ENCODE results near the gene ESR2.
"Not testable (repeated sequence)": the region's sequence is repeated elsewhere in the genome, so short reads cannot be mapped to it uniquely, and the experiment has no call there.

Gene ESR2

DNA sequence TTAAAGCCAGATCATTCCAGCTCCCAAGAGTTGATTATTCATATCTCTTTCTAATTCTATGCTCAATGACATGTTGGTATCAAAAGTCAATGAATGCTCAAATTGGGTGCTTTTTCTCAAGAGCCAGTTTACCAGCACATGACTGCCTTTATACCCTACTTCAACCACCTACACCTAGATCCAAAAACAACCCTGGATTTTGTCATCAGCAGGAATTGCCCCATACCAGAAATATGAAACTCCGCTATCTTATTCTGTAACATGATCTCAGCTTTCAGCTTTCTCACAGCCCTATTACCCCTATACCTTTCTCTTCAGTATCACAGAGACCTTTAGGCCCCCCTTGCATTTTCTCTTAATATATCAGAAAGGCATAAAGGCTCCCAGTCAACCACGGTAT lies 32.3 kb upstream of the ESR2 start:
- no peaks in the 10 kb centered on the region for H3K4me1 Mint-ChIP-seq
- H3K27me3 Mint-ChIP-seq (ENCODE audit: low read depth, poor library complexity) = peaks cover 17% of the 10 kb centered on the region
- H3K27ac Mint-ChIP-seq = no peak overlapping the region
- no peak for DNase-seq
- H3K36me3 Mint-ChIP-seq (ENCODE audit: low read depth) = peaks cover 10% of the 10 kb centered on the region
- TF ChIP-seq CTCF (IDR thresholded peaks at IDR 0.05) = no peak
- no peaks in the 10 kb centered on the region for H3K9me3 Mint-ChIP-seq
- H3K4me3 Mint-ChIP-seq = no peak overlapping the region

DNA sequence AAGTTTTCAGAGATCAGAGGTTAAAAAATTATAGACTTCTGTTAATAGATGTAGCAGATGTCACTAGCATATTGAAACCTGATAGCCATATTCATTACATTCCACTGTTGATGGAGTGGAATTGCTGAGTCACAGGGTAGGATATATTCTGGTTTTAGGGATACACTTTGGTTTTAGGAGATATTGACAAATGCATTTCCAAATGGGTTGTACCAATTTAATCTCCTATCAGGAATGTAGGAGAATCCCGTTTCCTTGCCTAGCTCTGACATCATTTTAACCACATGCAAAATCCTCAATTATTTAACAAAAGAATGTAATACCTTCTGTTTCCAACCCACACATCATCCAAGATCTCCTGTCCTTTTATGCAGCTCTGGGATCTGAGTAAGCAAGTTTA lies 30.7 kb upstream of the ESR2 start:
- Mint-ChIP-seq H3K4me1 (no peaks in the 10 kb centered on the region), H3K36me3 (ENCODE audit: low read depth) (peaks cover 9% of the 10 kb centered on the region), H3K27me3 (ENCODE audit: low read depth, poor library complexity) (peaks cover 19% of the 10 kb centered on the region), H3K27ac (no peak overlapping the region), H3K9me3 (no peaks in the 10 kb centered on the region), H3K4me3 (no peak overlapping the region)
- no peak for DNase-seq
- TF ChIP-seq CTCF (IDR thresholded peaks at IDR 0.05) = no peak

- H3K27ac Mint-ChIP-seq = no peak overlapping the region
- DNase-seq = no peak
- H3K4me3 Mint-ChIP-seq = no peak overlapping the region
- H3K27me3 Mint-ChIP-seq (ENCODE audit: low read depth, poor library complexity) = peaks cover 19% of the 10 kb centered on the region
- no peak for TF ChIP-seq CTCF (IDR thresholded peaks at IDR 0.05)
- H3K9me3 Mint-ChIP-seq = no peaks in the 10 kb centered on the region
- H3K4me1 Mint-ChIP-seq = no peaks in the 10 kb centered on the region
- H3K36me3 Mint-ChIP-seq (ENCODE audit: low read depth) = peaks cover 5% of the 10 kb centered on the region
These were observed 30.3 kb upstream of the ESR2 start for GRCh38 chr14:64324461-64324860.

GRCh38 chr14:64320362-64320761 lies 26.2 kb upstream of the ESR2 start:
- H3K36me3 Mint-ChIP-seq (ENCODE audit: low read depth); H3K9me3 Mint-ChIP-seq; H3K4me3 Mint-ChIP-seq; DNase-seq; H3K27ac Mint-ChIP-seq; H3K4me1 Mint-ChIP-seq: not testable (repeated sequence)
- peaks cover 25% of the 10 kb centered on the region for H3K27me3 Mint-ChIP-seq (ENCODE audit: low read depth, poor library complexity)

- peaks cover 11% of the 10 kb centered on the region for H3K9me3 Mint-ChIP-seq
- not testable (repeated sequence) for H3K4me3 Mint-ChIP-seq; H3K4me1 Mint-ChIP-seq; H3K27ac Mint-ChIP-seq; DNase-seq; H3K36me3 Mint-ChIP-seq (ENCODE audit: low read depth)
- peaks cover 22% of the 10 kb centered on the region for H3K27me3 Mint-ChIP-seq (ENCODE audit: low read depth, poor library complexity)
These were observed 24.5 kb upstream of the ESR2 start for GRCh38 chr14:64318695-64319094.

DNA sequence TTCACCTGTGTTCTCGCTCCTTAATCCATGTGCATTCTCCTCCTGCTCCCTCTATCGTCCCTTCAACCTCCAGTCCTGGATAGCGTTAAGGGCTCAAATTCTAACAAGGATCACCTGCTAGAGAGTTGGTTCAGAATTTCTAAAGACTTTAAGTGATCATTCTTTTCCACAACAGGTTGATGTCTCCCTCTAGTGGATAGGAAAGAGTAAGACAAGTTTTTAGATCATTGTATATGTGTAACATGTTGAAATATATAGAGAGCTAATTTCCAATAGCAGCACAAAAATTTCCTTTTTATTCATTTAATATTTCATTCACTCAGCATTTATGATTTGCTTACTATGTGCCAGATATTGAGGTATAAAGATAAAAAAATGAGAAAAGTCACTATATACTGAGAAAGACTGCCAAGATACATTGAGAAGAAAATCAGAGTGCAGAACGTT lies 9.3 kb upstream of the ESR2 start:
- DNase-seq = peak; percentile 10
- H3K27me3 Mint-ChIP-seq (ENCODE audit: low read depth, poor library complexity) = peaks cover 20% of the 10 kb centered on the region
- peak; percentile 83 for TF ChIP-seq CTCF (IDR thresholded peaks at IDR 0.05)
- H3K9me3 Mint-ChIP-seq = no peaks in the 10 kb centered on the region
- H3K4me1 Mint-ChIP-seq = no peaks in the 10 kb centered on the region
- H3K27ac Mint-ChIP-seq = no peak overlapping the region
- H3K36me3 Mint-ChIP-seq (ENCODE audit: low read depth) = no peaks in the 10 kb centered on the region
- H3K4me3 Mint-ChIP-seq = no peak overlapping the region

DNA sequence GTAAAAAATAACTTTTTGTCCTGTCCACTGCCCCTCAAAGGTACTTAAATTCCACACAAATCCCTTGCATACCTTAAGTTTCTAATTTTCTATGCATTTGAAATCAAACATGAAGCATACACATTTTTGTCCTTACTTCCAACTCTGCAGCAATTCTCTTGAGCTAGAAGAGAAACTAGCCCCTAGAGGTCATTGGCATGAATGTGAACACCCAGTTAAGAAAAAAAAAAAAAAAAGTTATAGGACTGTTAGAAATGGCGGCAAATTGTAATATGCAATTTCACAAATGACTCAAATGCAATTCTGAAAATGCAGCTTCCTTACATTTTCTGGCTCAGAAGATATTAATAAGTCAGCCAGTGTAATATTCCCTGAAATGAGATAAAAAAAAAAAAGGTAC lies 4.6 kb upstream of the ESR2 start:
- no peak overlapping the region for H3K27ac Mint-ChIP-seq
- peaks cover 4% of the 10 kb centered on the region for H3K4me1 Mint-ChIP-seq

More for the DNA sequence above, 4.6 kb upstream of the ESR2 start:
- Mint-ChIP-seq H3K9me3 (no peaks in the 10 kb centered on the region), H3K4me3 (no peak overlapping the region), H3K36me3 (ENCODE audit: low read depth) (no peaks in the 10 kb centered on the region), H3K27me3 (ENCODE audit: low read depth, poor library complexity) (peaks cover 65% of the 10 kb centered on the region)
- no peak for DNase-seq
- no peak for TF ChIP-seq CTCF (IDR thresholded peaks at IDR 0.05)

Measured in nephron progenitor cell (in vitro differentiated cells).